HEK293 (cell line): ENCODE data around the gene AP1S2.
A peak's percentile ranks its signal among the peaks of the same experiment; 100 is the strongest.

ENCODE experiments used
- IKZF3 ChIP-seq: fragments of 450-650 bp; IDR thresholded peaks from 2 replicates; pipeline ENCODE4 v1.5.0; 2018; ENCODE audit warnings: missing biosample characterization, mild to moderate bottlenecking, missing genetic modification characterization, moderate library complexity
- MYNN ChIP-seq: fragments of 450-650 bp; formaldehyde crosslinking; IDR thresholded peaks from 2 replicates; pipeline ENCODE4 v1.5.1; 2016; ENCODE audit warnings: missing biosample characterization, missing genetic modification characterization, borderline replicate concordance
- OVOL3 ChIP-seq: fragments of 450-650 bp; formaldehyde crosslinking; IDR thresholded peaks from 2 replicates; pipeline ENCODE4 v1.5.1; 2016; ENCODE audit warnings: missing biosample characterization, missing genetic modification characterization
- PRDM1 ChIP-seq: fragments of 450-650 bp; formaldehyde crosslinking; IDR thresholded peaks from 2 replicates; pipeline ENCODE4; 2016; ENCODE audit warnings: missing biosample characterization, missing genetic modification characterization
- SCRT2 ChIP-seq: fragments of 450-650 bp; formaldehyde crosslinking; IDR thresholded peaks from 2 replicates; pipeline ENCODE4 v1.5.1; 2016; ENCODE audit warnings: missing biosample characterization, missing genetic modification characterization
- TRIM28 ChIP-seq: IDR thresholded peaks from 2 replicates; pipeline ENCODE4 v1.6.1; 2011; ENCODE audit warnings: low read length, control low read depth, borderline replicate concordance
- WT1 ChIP-seq: fragments of 450-650 bp; formaldehyde crosslinking; IDR thresholded peaks from 2 replicates; pipeline ENCODE4 v1.5.1; 2016; ENCODE audit warnings: missing biosample characterization, missing genetic modification characterization
- ZBTB17 ChIP-seq: fragments of 450-650 bp; formaldehyde crosslinking; IDR thresholded peaks from 2 replicates; pipeline ENCODE4 v1.5.1; 2016; ENCODE audit warnings: missing biosample characterization, missing genetic modification characterization
- ZEB2 ChIP-seq: fragments of 450-650 bp; formaldehyde crosslinking; IDR thresholded peaks from 2 replicates; pipeline ENCODE4 v1.5.1; 2016; ENCODE audit warnings: missing biosample characterization, missing genetic modification characterization
- ZIC2 ChIP-seq: fragments of 450-650 bp; formaldehyde crosslinking; IDR thresholded peaks from 2 replicates; pipeline ENCODE4 v1.5.1; 2016; ENCODE audit warnings: missing biosample characterization, missing genetic modification characterization
- ZNF19 ChIP-seq: fragments of 450-650 bp; formaldehyde crosslinking; IDR thresholded peaks from 2 replicates; pipeline ENCODE4; 2016; ENCODE audit warnings: missing biosample characterization, missing genetic modification characterization, low read depth
- ZNF248 ChIP-seq: fragments of 450-650 bp; formaldehyde crosslinking; IDR thresholded peaks from 2 replicates; pipeline ENCODE4 v1.5.1; 2017; ENCODE audit warnings: missing biosample characterization, missing genetic modification characterization
- ZNF274 ChIP-seq, 2 experiments: fragments of 200-500 bp in 1 of 2; fragments of 450-650 bp in 1 of 2; sonication (Bioruptor generic) in 1 of 2; formaldehyde crosslinking in 1 of 2; IDR thresholded peaks; 2 replicates each; pipeline versions ENCODE4 v1.5.1 to v1.6.1; 2014 to 2016; ENCODE audit warnings: borderline replicate concordance in 1 of 2, inconsistent platforms in 1 of 2, low read length in 1 of 2, missing biosample characterization in 1 of 2, missing genetic modification characterization in 1 of 2
- ZNF473 ChIP-seq: fragments of 450-650 bp; formaldehyde crosslinking; IDR thresholded peaks from 2 replicates; pipeline ENCODE4 v1.5.1; 2017; ENCODE audit warnings: missing biosample characterization, missing genetic modification characterization
- ZNF501 ChIP-seq: fragments of 450-650 bp; formaldehyde crosslinking; IDR thresholded peaks from 2 replicates; pipeline ENCODE4 v1.5.1; 2016; ENCODE audit warnings: missing biosample characterization, missing genetic modification characterization
- ZNF561 ChIP-seq: fragments of 450-650 bp; IDR thresholded peaks from 2 replicates; pipeline ENCODE4 v1.5.1; 2018; ENCODE audit warnings: missing biosample characterization, missing genetic modification characterization, borderline replicate concordance
- ZNF596 ChIP-seq: fragments of 450-650 bp; IDR thresholded peaks from 2 replicates; pipeline ENCODE4 v1.5.0; 2018; ENCODE audit warnings: missing biosample characterization, mild to moderate bottlenecking, missing genetic modification characterization, moderate library complexity
- ZNF654 ChIP-seq: fragments of 450-650 bp; formaldehyde crosslinking; IDR thresholded peaks from 2 replicates; pipeline ENCODE4 v1.5.1; 2016; ENCODE audit warnings: low read depth, missing biosample characterization, missing genetic modification characterization
- ZNF792 ChIP-seq: fragments of 450-650 bp; formaldehyde crosslinking; IDR thresholded peaks from 2 replicates; pipeline ENCODE4 v1.5.1; 2016; ENCODE audit warnings: missing biosample characterization, missing genetic modification characterization
- TF ChIP-seq, protein P1 (sequence below): fragments of 450-650 bp; formaldehyde crosslinking; conservative IDR thresholded peaks from 2 replicates; pipeline ENCODE4 v1.5.1; 2016; ENCODE audit warnings: low read depth, missing biosample characterization, missing genetic modification characterization
- TF ChIP-seq, protein P2 (sequence below): fragments of 450-650 bp; formaldehyde crosslinking; IDR thresholded peaks from 2 replicates; pipeline ENCODE4 v1.5.1; 2016; ENCODE audit warnings: missing biosample characterization, missing genetic modification characterization
- TF ChIP-seq, protein P3 (sequence below): fragments of 450-650 bp; formaldehyde crosslinking; IDR thresholded peaks from 2 replicates; pipeline ENCODE4 v1.5.1; 2017; ENCODE audit warnings: missing biosample characterization, missing genetic modification characterization
- TF ChIP-seq, protein P4 (sequence below): fragments of 450-650 bp; formaldehyde crosslinking; IDR thresholded peaks from 2 replicates; pipeline ENCODE4 v1.5.1; 2016; ENCODE audit warnings: missing biosample characterization, missing genetic modification characterization
- TF ChIP-seq, protein P5 (sequence below): fragments of 450-650 bp; formaldehyde crosslinking; IDR thresholded peaks from 2 replicates; pipeline ENCODE4 v1.5.1; 2016; ENCODE audit warnings: missing biosample characterization, missing genetic modification characterization

Gene AP1S2

DNA sequence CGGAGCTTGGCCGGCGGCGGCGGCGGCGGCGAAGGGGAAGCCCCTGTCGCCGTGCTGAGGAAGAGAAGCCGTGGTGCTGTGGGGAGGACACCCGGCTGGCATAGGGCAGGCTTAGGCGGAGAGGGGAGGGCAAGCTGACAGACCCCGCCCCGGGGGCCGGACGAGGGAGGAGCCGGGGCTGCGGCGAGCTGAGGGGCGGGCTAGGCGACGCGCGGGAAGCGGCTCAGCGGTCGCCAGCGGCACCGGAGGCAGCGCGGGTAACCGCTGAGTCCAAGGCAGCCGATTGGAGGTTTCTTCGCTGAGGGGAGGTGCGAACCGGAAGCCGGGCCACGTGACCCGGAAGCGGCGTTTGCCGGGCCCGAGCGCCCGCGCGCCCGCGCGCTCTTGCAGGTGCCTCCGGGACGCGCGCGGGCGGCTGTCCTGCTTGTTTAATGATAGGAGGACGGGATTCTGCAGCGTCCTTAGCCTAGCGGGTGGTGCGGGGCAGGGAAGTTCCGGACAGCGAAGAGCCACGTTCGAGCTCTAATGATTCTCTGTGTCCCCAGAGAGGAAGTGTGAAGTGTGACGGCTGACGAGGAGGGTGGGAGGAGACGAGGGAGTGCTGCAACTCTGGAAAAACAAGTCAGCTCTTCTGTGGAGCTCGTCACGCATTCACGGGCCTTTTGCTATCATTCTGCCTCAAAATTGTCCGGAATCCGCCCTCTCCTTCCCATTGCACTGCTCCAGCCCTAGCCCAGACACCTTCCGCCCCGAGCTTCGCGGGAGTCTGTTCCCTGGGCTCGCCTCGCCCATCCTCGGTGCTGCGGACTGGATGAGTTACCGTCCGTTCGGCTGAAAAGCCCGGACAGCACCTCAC, at the start of gene AP1S2 (continued):
- TF ChIP-seq, protein P1, sequence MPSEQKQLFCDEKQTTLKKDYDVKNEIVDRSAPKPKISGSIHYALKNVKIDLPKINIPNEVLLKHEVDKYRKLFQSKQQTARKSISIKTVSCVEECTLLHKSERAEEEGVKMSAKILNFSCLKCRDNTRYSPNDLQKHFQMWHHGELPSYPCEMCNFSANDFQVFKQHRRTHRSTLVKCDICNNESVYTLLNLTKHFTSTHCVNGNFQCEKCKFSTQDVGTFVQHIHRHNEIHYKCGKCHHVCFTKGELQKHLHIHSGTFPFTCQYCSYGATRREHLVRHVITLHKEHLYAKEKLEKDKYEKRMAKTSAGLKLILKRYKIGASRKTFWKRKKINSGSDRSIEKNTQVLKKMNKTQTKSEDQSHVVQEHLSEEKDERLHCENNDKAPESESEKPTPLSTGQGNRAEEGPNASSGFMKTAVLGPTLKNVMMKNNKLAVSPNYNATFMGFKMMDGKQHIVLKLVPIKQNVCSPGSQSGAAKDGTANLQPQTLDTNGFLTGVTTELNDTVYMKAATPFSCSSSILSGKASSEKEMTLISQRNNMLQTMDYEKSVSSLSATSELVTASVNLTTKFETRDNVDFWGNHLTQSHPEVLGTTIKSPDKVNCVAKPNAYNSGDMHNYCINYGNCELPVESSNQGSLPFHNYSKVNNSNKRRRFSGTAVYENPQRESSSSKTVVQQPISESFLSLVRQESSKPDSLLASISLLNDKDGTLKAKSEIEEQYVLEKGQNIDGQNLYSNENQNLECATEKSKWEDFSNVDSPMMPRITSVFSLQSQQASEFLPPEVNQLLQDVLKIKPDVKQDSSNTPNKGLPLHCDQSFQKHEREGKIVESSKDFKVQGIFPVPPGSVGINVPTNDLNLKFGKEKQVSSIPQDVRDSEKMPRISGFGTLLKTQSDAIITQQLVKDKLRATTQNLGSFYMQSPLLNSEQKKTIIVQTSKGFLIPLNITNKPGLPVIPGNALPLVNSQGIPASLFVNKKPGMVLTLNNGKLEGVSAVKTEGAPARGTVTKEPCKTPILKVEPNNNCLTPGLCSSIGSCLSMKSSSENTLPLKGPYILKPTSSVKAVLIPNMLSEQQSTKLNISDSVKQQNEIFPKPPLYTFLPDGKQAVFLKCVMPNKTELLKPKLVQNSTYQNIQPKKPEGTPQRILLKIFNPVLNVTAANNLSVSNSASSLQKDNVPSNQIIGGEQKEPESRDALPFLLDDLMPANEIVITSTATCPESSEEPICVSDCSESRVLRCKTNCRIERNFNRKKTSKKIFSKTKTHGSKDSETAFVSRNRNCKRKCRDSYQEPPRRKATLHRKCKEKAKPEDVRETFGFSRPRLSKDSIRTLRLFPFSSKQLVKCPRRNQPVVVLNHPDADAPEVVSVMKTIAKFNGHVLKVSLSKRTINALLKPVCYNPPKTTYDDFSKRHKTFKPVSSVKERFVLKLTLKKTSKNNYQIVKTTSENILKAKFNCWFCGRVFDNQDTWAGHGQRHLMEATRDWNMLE (tag by site-specific recombination): peak; percentile 51; the same call in 1 of the 2 replicates
- TF ChIP-seq IKZF3 (tag by site-specific recombination): no peak
- no peak for TF ChIP-seq ZNF19 (tag by site-specific recombination)
- no peak for TF ChIP-seq ZNF473 (tag by site-specific recombination)
- TF ChIP-seq, protein P2, sequence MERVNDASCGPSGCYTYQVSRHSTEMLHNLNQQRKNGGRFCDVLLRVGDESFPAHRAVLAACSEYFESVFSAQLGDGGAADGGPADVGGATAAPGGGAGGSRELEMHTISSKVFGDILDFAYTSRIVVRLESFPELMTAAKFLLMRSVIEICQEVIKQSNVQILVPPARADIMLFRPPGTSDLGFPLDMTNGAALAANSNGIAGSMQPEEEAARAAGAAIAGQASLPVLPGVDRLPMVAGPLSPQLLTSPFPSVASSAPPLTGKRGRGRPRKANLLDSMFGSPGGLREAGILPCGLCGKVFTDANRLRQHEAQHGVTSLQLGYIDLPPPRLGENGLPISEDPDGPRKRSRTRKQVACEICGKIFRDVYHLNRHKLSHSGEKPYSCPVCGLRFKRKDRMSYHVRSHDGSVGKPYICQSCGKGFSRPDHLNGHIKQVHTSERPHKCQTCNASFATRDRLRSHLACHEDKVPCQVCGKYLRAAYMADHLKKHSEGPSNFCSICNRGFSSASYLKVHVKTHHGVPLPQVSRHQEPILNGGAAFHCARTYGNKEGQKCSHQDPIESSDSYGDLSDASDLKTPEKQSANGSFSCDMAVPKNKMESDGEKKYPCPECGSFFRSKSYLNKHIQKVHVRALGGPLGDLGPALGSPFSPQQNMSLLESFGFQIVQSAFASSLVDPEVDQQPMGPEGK (tag by site-specific recombination): peak; percentile 85
- 0 out of 2 replicates have a peak, but pooled peaks have one; percentile 34 for TF ChIP-seq TRIM28
- TF ChIP-seq MYNN (tag by site-specific recombination): no peak
- peak; percentile 62; the same call in 1 of the 2 replicates for TF ChIP-seq ZIC2 (tag by site-specific recombination)
- no peak for TF ChIP-seq PRDM1
- TF ChIP-seq ZNF274 (IDR thresholded peaks at IDR 0.05; ENCODE audit: low read length): no peak
- no peak for TF ChIP-seq ZNF274 (tag by site-specific recombination; IDR thresholded peaks at IDR 0.05; ENCODE audit: borderline replicate concordance)
- TF ChIP-seq ZBTB17 (tag by site-specific recombination): peak; percentile 67; the same call in 1 of the 2 replicates
- peak; percentile 83 for TF ChIP-seq ZNF561
- TF ChIP-seq, protein P3, sequence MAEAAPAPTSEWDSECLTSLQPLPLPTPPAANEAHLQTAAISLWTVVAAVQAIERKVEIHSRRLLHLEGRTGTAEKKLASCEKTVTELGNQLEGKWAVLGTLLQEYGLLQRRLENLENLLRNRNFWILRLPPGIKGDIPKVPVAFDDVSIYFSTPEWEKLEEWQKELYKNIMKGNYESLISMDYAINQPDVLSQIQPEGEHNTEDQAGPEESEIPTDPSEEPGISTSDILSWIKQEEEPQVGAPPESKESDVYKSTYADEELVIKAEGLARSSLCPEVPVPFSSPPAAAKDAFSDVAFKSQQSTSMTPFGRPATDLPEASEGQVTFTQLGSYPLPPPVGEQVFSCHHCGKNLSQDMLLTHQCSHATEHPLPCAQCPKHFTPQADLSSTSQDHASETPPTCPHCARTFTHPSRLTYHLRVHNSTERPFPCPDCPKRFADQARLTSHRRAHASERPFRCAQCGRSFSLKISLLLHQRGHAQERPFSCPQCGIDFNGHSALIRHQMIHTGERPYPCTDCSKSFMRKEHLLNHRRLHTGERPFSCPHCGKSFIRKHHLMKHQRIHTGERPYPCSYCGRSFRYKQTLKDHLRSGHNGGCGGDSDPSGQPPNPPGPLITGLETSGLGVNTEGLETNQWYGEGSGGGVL (tag by site-specific recombination): no peak
- TF ChIP-seq WT1 (tag by site-specific recombination): no peak; the same call in 1 of the 2 replicates
- TF ChIP-seq ZNF248: no peak
- TF ChIP-seq ZEB2 (tag by site-specific recombination): peak; percentile 72; the same call in 1 of the 2 replicates
- TF ChIP-seq ZNF792 (tag by site-specific recombination): no peak
- TF ChIP-seq SCRT2 (tag by site-specific recombination): peak; percentile 81
- no peak for TF ChIP-seq OVOL3
- no peak for TF ChIP-seq ZNF654
- TF ChIP-seq, protein P4, sequence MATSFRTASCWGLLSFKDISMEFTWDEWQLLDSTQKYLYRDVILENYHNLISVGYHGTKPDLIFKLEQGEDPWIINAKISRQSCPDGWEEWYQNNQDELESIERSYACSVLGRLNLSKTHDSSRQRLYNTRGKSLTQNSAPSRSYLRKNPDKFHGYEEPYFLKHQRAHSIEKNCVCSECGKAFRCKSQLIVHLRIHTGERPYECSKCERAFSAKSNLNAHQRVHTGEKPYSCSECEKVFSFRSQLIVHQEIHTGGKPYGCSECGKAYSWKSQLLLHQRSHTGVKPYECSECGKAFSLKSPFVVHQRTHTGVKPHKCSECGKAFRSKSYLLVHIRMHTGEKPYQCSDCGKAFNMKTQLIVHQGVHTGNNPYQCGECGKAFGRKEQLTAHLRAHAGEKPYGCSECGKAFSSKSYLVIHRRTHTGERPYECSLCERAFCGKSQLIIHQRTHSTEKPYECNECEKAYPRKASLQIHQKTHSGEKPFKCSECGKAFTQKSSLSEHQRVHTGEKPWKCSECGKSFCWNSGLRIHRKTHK (tag by site-specific recombination): no peak
- TF ChIP-seq, protein P5, sequence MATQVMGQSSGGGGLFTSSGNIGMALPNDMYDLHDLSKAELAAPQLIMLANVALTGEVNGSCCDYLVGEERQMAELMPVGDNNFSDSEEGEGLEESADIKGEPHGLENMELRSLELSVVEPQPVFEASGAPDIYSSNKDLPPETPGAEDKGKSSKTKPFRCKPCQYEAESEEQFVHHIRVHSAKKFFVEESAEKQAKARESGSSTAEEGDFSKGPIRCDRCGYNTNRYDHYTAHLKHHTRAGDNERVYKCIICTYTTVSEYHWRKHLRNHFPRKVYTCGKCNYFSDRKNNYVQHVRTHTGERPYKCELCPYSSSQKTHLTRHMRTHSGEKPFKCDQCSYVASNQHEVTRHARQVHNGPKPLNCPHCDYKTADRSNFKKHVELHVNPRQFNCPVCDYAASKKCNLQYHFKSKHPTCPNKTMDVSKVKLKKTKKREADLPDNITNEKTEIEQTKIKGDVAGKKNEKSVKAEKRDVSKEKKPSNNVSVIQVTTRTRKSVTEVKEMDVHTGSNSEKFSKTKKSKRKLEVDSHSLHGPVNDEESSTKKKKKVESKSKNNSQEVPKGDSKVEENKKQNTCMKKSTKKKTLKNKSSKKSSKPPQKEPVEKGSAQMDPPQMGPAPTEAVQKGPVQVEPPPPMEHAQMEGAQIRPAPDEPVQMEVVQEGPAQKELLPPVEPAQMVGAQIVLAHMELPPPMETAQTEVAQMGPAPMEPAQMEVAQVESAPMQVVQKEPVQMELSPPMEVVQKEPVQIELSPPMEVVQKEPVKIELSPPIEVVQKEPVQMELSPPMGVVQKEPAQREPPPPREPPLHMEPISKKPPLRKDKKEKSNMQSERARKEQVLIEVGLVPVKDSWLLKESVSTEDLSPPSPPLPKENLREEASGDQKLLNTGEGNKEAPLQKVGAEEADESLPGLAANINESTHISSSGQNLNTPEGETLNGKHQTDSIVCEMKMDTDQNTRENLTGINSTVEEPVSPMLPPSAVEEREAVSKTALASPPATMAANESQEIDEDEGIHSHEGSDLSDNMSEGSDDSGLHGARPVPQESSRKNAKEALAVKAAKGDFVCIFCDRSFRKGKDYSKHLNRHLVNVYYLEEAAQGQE (tag by site-specific recombination): peak; percentile 77
- TF ChIP-seq ZNF596: no peak
- TF ChIP-seq ZNF501 (tag by site-specific recombination): no peak
